Stimulated activated CD4-positive, alpha-beta T cell treated with anti-CD3 and anti-CD28 coated beads, Interleukin-1b, Interleukin-23, amount 100 ng/mL, for 4 hours (primary cell): ENCODE measurements around the gene GABARAPL1.

Experiments used
- DNase-seq, 2 donors: peaks; one replicate each; pipeline ENCODE4 v3.0.0-alpha.2; 2020; ENCODE audit warnings: low read depth in 2 of 2

GABARAPL1 gene

DNA sequence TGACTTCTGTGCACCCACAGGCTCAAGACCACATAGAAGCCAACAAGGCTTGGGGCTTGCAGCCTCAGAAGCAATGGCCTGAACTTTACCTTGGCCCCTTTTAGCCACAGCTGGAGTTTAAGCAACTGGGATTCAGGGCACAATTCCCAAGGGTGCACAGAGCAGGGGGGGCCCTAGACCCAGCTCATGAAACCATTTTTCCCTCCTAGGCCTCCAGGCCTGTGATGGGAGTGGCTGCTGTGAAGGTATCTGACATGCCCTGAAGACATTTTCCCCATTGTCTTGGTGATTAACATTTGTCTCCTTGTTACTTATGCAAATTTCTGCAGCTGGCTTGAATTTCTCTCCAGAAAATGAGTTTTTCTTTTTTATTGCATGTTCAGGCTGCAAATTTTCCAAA is 21.9 kb downstream of the GABARAPL1 start:
- no peak for DNase-seq

DNA sequence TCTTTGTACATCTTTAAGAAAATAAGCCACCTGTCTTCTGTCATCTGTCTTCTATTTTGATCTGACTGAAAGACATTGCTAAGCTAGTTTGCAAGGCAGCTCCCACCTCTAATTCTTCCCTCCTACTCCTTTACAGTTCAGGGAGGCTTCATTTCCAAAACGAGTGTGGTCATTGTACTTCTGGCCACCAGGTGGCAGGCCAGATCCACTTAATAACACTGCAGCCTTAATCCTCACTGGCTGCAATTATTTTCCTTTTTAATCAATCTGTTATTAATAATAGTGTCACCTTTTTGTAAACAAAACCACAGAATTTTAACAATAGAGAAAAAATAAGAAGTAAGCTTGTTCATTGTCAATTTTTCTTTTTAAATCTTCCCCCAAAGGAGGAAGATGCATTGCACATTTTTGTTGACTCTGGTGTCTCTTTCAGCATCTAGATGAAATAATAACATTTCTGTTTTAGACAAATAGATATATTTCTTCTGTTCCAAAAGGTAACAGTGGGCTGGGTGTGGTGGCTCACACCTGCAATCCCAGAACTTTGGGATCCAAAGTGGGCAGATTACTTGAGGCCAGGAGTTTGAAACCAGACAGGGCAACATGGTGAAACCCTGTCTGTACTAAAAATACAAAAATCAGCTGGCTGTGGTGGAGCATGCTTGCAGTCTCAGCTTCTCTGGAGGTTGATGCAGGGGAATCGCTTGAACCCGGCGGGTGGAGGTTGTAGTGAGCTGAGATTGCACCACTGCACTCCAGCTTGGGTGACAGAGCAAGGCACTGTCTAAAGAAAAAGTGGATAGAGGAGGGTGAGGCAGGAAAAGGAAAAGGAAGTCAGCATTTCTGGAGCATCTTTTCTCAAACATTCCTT is 23.3 kb downstream of the GABARAPL1 start:
- DNase-seq, result peak; percentile 27 to 30

- no peak for DNase-seq
These were observed 24.0 kb downstream of the GABARAPL1 start for GRCh38 chr12:10236720-10237119.

- DNase-seq, result no peak
These were observed 25.8 kb downstream of the GABARAPL1 start for GRCh38 chr12:10238526-10238925.

DNA sequence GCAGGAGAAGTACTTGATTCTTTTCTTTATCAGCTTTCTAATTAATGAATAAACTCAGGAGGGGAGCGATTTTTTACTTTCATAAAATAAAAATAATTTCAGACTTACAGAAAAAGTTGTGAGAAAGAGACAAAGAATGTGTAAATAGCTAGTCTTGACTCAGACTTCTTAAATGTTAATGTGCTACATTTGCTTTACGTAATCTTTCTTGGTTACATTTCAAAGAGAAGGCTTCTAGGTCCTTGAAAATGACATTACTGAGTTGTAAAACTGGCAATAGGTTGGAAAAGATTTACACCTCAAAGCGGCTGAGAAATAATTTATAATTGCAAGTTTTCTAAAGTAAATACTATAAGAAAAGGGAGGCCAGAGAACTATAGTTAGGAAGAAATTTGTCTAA is 28.6 kb downstream of the GABARAPL1 start:
- no peak for DNase-seq

DNA sequence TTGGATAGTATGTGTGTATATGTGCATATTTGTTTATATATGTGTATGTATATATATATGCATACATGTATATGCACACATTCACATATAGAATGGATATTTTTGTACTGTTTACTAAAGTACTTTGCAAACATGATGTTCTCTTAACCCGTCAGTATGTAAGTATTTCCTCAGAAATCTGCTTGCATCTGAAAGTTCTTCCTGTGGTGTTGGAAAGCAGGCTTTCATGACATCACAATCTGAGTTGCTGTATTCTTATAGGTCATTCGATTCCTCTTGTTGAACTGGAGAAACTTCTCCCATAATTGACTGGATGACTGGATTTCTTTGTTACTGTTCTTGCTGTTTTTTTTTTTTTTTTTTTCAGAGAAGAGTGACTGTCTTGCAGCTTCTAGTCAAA is 29.1 kb downstream of the GABARAPL1 start:
- DNase-seq, result no peak

DNA sequence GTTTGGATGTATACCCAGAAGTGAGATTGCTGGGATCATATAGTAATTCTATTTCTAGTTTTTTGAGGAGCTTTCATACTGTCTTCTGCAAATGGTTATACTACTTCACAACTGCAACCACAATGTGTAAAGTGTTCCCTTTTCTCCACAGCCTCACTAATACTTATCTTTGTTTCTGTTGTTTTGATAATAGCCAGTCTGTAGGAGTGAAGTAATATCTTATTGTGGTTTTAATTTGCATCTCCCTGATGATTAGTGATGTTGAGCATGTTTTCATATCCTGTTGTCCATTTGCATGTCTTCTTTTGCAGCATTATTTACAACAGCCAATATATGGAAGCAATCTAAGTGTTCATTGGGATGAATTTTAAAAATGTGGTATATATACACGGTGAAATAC is 29.9 kb downstream of the GABARAPL1 start:
- DNase-seq, result no peak

DNA sequence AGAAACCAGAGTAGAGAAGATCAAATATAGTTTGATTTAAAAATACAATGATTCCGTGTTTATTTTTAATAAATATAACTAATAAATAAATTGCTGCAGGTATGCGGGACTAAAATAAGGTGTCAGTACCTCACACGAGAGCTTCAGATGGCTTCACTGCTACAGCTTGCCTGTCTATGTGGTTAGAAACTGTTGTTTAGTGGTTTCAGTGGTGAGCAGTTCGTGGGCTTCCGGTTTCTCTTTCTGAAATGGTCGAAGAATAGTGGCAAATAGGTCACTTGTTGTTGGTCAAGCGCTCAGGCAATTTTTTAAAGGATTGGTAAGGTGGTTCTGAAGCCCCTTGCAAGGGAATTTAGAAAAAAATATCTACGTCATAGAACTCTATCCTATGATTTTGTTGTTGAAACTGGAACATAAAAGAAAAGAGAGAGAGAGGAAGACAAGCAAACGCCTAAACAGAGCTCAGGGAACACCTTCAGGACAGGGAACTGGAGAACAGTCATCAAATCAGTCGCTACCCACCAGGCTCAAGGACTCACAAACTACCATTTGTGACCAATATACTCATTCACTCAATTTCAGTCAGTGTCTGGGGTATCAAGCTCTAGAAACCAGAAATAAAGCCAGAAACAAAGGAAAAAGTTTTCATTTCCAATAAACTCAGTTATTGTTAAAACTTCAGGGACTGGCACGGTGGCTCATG is 31.3 kb downstream of the GABARAPL1 start:
- DNase-seq, result no peak

GRCh38 chr12:10247436-10248058 is 34.9 kb downstream of the GABARAPL1 start:
- no peak for DNase-seq

- DNase-seq, result no peak
These were observed 37.2 kb downstream of the GABARAPL1 start for GRCh38 chr12:10249690-10250455.

- no peak for DNase-seq
These were observed 39.0 kb downstream of the GABARAPL1 start for GRCh38 chr12:10251669-10252068.

DNA sequence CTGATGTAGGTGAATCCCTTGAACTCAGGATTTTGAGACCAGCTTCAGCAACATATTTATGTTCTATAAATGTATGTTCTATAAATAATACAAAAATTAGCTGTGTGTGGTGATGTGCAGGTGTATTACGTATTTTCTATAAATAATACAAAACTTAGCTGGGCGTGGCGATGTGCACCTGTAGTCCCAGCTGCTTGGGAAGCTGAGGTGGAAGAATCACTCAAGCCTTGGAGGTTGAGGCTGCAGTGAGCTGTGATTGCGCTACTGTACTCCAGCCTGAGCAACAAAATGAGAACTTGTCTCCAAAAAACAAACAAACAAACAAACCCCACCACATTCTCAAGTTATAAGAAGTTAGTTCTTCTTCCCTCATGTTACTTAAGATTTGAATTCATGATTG is 39.5 kb downstream of the GABARAPL1 start:
- DNase-seq, result no peak

DNA sequence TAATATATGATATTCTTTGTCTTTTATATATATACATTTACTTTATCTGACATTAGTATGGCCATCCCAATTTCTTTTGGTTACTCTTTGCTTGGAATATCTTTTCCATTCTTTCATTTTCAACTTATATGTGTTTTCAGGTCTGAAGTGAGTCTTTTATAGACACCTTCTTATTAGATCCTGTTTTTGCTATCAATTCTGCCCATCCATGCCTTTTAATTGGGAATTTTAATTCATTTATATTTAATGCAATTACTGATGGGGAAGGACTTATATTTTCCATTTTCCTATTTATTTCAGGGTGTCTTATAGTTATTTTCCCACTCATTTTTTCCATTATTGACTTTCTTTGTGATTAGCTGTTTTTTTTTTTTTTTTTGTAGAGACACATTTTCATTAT is 43.4 kb downstream of the GABARAPL1 start:
- no peak for DNase-seq

DNA sequence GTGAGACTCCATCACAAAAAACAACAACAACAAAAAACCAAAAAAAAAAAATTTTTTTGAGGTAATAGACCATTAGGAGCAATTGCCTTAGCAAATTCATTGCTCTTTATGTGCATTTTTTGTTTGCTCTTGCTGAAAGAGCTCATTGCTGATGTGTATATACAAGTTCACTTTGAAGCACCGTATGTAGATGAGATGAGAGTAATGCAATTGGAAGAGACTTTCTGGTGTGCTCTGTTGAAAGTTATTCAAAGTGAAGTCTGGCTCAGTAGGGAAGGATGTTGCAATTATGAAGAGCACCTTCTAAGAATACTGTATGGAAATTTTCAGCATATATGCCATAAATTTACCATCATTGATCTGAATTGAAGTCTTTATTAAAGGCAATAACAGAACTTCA is 48.2 kb downstream of the GABARAPL1 start:
- DNase-seq, result no peak

DNA sequence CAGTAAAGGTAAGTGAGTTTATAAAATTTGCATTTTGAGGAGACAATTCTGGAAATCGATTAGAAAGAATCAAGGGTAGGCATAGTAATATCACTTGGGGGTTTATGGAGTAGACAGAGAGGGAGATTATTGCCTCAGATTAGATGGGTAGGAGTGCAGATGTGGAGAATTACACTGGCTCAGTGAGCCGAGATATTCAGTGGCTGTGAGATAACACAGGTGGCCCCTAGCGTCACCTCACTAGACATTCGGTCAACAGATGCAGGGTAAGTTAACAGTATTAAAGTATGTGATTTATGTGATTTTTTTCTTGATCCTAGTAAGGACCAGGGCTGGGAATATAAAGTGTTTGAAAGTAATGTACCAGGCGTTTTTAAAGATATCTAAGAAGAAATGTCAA is 55.4 kb downstream of the GABARAPL1 start:
- DNase-seq, result no peak

DNA sequence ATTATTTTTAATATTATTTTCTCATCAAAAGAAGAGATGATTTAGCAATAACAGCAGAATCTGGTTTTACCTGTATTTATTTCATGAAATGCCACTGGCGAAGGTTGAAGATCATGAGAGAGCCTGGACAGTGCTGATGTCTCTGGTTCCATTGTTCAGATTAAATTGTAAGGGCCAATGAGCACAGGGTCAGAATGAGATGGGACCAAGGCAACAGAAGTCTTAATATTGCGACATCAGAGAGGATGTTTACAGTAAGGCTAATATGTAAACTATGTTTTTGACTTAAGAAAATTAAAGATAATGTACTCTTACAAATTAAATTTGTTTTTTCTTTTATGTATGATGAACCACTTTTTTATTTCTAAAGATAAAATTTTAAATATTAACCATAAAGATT is 59.8 kb downstream of the GABARAPL1 start:
- DNase-seq, result no peak
